H54 (cell line): ENCODE data around the gene ANKMY2.
"Not testable (repeated sequence)": the region's sequence is repeated elsewhere in the genome, so short reads cannot be mapped to it uniquely, and the experiment has no call there.

Experiments
- DNase-seq: peaks from one replicate; pipeline ENCODE4 v3.0.0; 2011; ENCODE audit warnings: low spot score, mixed read lengths; ENCODE audit not compliant: insufficient read length
- FAIRE-seq: peaks from 3 replicates; lab custom pipeline; 2011; peaks lifted over from hg19 to GRCh38; lab: Jason Lieb, UNC
- POLR2A ChIP-seq: IDR thresholded peaks from 2 replicates; pipeline ENCODE4 v1.6.1; 2011; ENCODE audit warnings: low read depth, mild to moderate bottlenecking, low read length

ANKMY2 gene

GRCh38 chr7:16645593-16646471 lies at the start of gene ANKMY2, which contains the start of gene BZW2:
ANKMY2 (minus strand) TSS chr7:16645754; CDS start chr7:16645573, 181 bp downstream.
BZW2 (plus strand) TSS chr7:16646181; CDS start chr7:16665444, 19,263 bp downstream.
- peak; percentile 100 for TF ChIP-seq POLR2A
- DNase-seq (peak; percentile 98), FAIRE-seq (peak; percentile 91)

- no peak for TF ChIP-seq POLR2A
- DNase-seq, result no peak
- FAIRE-seq, result no peak
These were observed 49.3 kb upstream of the ANKMY2 start for GRCh38 chr7:16694806-16695205.

GRCh38 chr7:16693601-16694318 lies 48.2 kb upstream of the ANKMY2 start:
- no peak for TF ChIP-seq POLR2A
- FAIRE-seq (no peak), DNase-seq (no peak)

DNA sequence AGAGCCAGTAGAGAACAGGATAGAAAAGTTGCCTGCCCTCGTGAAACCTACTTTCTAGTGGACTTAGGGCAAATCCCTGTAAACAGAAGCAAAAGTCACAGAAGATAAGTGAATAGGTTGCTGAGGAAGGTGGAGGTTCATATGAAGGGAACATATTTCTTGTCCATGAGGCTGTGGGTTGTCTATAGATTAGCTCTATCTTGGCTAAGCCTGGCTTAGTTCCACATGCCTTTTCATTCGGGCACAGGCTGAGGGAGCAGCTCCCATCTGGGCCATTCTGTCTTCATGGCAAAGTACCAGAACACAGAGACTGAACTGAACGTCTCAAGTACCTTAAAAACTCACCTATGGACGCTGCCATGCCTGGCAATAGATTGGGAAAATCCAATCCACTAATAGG lies 45.7 kb upstream of the ANKMY2 start:
- DNase-seq (no peak), FAIRE-seq (peak; percentile 48)
- no peak for TF ChIP-seq POLR2A

- DNase-seq (no peak), FAIRE-seq (peak; percentile 81)
- no peak for TF ChIP-seq POLR2A
These were observed 42.7 kb upstream of the ANKMY2 start for GRCh38 chr7:16688249-16688648.

DNA sequence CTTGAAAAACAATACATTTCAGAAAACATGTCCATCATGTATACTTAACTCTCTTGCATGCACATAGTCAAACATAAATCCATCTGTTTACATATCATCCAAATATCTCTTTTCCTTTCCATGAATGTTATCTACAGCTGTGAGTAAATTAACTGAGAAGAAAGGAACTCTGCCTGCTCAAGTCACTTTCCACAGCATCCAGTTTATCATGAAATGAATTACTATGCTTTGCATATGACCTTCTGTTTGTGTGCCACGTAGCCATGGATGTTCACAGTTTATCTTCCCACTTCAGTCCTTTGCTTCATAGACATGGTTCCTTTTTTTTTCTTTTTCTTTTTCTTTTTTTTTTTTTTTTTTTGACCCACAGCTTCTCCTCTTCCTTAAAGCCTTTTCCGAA lies 40.0 kb upstream of the ANKMY2 start:
- no peak for TF ChIP-seq POLR2A
- FAIRE-seq (peak; percentile 79), DNase-seq (no peak)

GRCh38 chr7:16684935-16685334 lies 39.4 kb upstream of the ANKMY2 start:
- FAIRE-seq (peak; percentile 15), DNase-seq (no peak)
- TF ChIP-seq POLR2A, result no peak

GRCh38 chr7:16678645-16679566 lies 33.4 kb upstream of the ANKMY2 start:
- DNase-seq, FAIRE-seq: not testable (repeated sequence)

- DNase-seq, result no peak
- no peak for FAIRE-seq
- no peak for TF ChIP-seq POLR2A
These were observed 32.5 kb upstream of the ANKMY2 start for GRCh38 chr7:16677978-16678494.

DNA sequence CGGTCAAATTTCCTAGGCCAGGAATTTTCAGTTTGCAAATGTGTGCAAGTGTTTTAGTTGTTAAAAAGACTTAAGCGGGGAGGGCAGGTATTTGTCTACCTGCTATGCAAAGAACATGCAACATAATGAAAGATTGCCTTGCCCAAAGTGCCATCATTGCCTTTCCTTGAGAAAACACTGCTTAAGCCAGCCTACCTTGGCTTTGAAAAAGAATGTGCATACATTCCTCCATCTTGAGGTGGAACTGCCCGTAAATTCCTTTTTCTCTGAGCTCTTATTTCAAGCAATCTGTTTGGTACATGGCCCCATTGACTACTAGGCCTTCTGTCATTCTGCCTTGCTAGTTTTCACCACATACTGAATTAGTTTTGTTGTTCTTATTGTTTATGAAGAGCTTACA lies 29.7 kb upstream of the ANKMY2 start:
- TF ChIP-seq POLR2A, result no peak
- DNase-seq (no peak), FAIRE-seq (no peak)

- DNase-seq, result no peak
- TF ChIP-seq POLR2A, result no peak
- no peak for FAIRE-seq
These were observed 26.3 kb upstream of the ANKMY2 start for GRCh38 chr7:16671811-16672210.

DNA sequence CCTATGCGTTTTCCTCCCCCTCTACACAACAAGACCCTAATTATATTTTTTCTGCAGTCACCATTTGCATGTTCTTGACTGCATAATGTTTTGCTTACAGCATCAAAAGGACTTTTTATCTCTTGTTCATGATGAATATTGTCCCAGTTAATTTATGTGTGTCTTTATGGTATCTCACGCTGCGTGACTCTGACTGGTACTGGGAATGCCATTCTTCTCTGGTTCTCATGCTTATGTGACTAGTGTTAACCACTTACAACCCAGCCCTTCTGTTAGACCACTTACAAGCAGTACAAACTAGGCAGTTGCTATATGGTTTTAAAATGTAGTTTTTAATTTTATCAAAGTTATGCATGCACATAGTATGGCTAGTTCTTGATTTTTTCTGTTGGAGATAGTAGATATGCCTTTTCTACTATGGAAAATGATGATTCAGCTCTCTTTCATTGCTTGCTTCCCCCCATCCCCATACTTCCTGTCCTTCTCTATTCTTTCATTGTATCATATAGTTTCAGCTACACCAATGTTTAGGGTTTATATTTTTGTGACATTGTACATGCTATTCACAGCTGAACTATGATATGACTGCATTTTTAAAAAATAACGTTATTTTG lies 25.3 kb upstream of the ANKMY2 start:
- no peak for DNase-seq
- no peak for TF ChIP-seq POLR2A
- no peak for FAIRE-seq

- FAIRE-seq, result peak; percentile 53
- TF ChIP-seq POLR2A, result no peak
- no peak for DNase-seq
These were observed 24.5 kb upstream of the ANKMY2 start for GRCh38 chr7:16670021-16670420.
